Smooth muscle cell (in vitro differentiated cells): ENCODE measurements around the gene KAT2A. TPM values are rescaled to one million over a fixed set of nuclear protein-coding genes. Genes with fewer than 3 reads are reported as not detected.

Experiments used
- DNase-seq: peaks from one replicate; lab custom pipeline; 2025; ENCODE audit not compliant: unreplicated experiment; lab: John Stamatoyannopoulos, UW
- H2AFZ ChIP-seq: fragments of 200-600 bp; sonication (generic); 2 replicates; pipeline ENCODE4 v1.6.0; 2016; ENCODE audit warnings: antibody characterized with exemption, low read depth, mild to moderate bottlenecking
- H3F3A ChIP-seq: fragments of 200-600 bp; sonication (generic); 2 replicates; pipeline ENCODE4 v1.6.0; 2017; ENCODE audit warnings: antibody characterized with exemption, low read depth
- H3K27ac ChIP-seq: fragments of 200-600 bp; sonication (generic); 2 replicates; pipeline ENCODE4 v1.5.1; 2016; ENCODE audit warnings: low read depth, mild to moderate bottlenecking
- H3K27me3 ChIP-seq: fragments of 200-600 bp; sonication (generic); 2 replicates; pipeline ENCODE4 v1.6.1; 2016; ENCODE audit warnings: low read depth, mild to moderate bottlenecking
- H3K36me3 ChIP-seq: fragments of 200-600 bp; sonication (generic); 2 replicates; pipeline ENCODE4 v1.5.1; 2016; ENCODE audit warnings: low read depth
- H3K4me1 ChIP-seq: fragments of 200-600 bp; sonication (generic); 2 replicates; pipeline ENCODE4 v1.5.1; 2016; ENCODE audit warnings: low read depth
- H3K4me2 ChIP-seq: fragments of 200-600 bp; sonication (generic); 2 replicates; pipeline ENCODE4 v1.6.0; 2016; ENCODE audit warnings: mild to moderate bottlenecking
- H3K4me3 ChIP-seq: fragments of 200-600 bp; sonication (generic); 2 replicates; pipeline ENCODE4 v1.5.1; 2016; ENCODE audit warnings: mild to moderate bottlenecking
- H3K79me2 ChIP-seq: fragments of 200-600 bp; sonication (generic); 2 replicates; pipeline ENCODE4 v1.6.0; 2016; ENCODE audit warnings: low read depth, mild to moderate bottlenecking
- H3K9ac ChIP-seq: fragments of 200-600 bp; sonication (generic); 2 replicates; pipeline ENCODE4 v1.6.0; 2016; ENCODE audit warnings: low read depth
- H3K9me3 ChIP-seq: fragments of 200-600 bp; sonication (generic); replicated peaks from 2 replicates; pipeline ENCODE4 v1.5.1; 2016; ENCODE audit warnings: low read depth
- H4K20me1 ChIP-seq: fragments of 200-600 bp; sonication (generic); 2 replicates; pipeline ENCODE4 v1.6.0; 2016; ENCODE audit warnings: low read depth
- WGBS: methylation state at CpG from one replicate; pipeline ENCODE4 v1.1.7; 2016; ENCODE audit warnings: low lambda C conversion rate; 5-methylcytosine and 5-hydroxymethylcytosine counted together
- polyA plus RNA-seq: library from polyadenylated mRNA; unstranded; fragments of >200 nt; fragmentation: Nextera tagmentation; extraction: Ambion mirVana; gene quantifications from 2 replicates; pipeline ENCODE4 v1.2.1, GENCODE V29; 2016
- total RNA-seq: library from RNA; depleted of rRNA; stranded (reverse); fragments of >200 nt; gene quantifications from 2 replicates; pipeline ENCODE4 v1.2.3, GENCODE V29; 2014
- TF ChIP-seq, protein P1 (sequence below): fragments of 200-600 bp; sonication (generic); IDR thresholded peaks from 2 replicates; pipeline ENCODE4 v1.5.1; 2017; ENCODE audit warnings: borderline replicate concordance, mild to moderate bottlenecking, antibody characterized with exemption; ENCODE audit not compliant: insufficient read depth, poor library complexity, severe bottlenecking

KAT2A gene
- total and polyA plus RNA-seq, 2 experiments from 2014 or later, result 17.1 to 25.3 TPM

DNA sequence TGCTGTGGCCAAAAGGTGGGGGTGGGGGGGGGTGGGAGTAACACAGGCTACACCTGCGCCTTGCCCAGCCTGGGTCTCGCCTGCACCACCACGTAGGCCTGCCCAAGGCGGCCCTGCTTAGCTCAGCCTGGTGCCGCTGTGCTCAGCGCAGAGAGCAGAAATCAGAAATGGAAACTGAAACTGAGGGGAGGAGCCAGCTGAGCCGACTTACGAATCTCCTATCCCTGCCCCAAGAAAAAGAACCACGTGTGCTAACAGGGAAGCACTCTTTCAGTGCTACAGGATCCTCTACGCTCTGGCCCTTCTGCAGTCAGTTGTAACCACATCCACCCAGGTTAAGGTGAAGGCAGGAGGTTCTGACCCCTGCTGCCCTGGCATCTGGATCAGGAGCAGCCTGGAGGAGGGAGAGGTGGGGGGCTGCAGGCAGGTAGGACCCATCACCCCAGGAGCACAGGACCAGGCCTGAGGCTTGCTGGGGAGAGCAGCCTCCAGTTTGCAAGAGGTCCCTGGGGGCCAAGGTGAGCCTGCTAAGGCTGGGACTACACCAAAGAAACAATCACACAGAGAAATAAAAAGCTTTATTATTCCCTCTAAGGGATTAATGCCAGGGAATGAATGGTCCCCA, 8.5 kb downstream of the KAT2A start, which contains the start of gene DHX58:
Gene DHX58 (minus strand): TSS at position 163 of the 625 bp plus-strand sequence. CDS start 822 bp downstream, outside the sequence.
- Histone ChIP-seq H4K20me1 (no peaks in the 10 kb centered on the region), H3K4me3 (no peak within 1 kb of the TSS), H3K9ac (no peak within 1 kb of the TSS), H3K9me3 (no peaks in the 10 kb centered on the region), H3K27ac (no peak within 1 kb of the TSS), H3K27me3 (no peaks in the 10 kb centered on the region), H3K4me1 (no peaks in the 10 kb centered on the region), H3K4me2 (no peak within 1 kb of the TSS), H3K79me2 (no peaks in the 10 kb centered on the region), H2AFZ (no peak within 1 kb of the TSS), H3F3A (no peaks in the 10 kb centered on the region), H3K36me3 (no peaks in the 10 kb centered on the region)
- WGBS, result 70% methylated on average over 10 of the region's 10 CpGs
- DNase-seq, result no peak
- TF ChIP-seq, protein P1, sequence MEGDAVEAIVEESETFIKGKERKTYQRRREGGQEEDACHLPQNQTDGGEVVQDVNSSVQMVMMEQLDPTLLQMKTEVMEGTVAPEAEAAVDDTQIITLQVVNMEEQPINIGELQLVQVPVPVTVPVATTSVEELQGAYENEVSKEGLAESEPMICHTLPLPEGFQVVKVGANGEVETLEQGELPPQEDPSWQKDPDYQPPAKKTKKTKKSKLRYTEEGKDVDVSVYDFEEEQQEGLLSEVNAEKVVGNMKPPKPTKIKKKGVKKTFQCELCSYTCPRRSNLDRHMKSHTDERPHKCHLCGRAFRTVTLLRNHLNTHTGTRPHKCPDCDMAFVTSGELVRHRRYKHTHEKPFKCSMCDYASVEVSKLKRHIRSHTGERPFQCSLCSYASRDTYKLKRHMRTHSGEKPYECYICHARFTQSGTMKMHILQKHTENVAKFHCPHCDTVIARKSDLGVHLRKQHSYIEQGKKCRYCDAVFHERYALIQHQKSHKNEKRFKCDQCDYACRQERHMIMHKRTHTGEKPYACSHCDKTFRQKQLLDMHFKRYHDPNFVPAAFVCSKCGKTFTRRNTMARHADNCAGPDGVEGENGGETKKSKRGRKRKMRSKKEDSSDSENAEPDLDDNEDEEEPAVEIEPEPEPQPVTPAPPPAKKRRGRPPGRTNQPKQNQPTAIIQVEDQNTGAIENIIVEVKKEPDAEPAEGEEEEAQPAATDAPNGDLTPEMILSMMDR, result no peak

DNA sequence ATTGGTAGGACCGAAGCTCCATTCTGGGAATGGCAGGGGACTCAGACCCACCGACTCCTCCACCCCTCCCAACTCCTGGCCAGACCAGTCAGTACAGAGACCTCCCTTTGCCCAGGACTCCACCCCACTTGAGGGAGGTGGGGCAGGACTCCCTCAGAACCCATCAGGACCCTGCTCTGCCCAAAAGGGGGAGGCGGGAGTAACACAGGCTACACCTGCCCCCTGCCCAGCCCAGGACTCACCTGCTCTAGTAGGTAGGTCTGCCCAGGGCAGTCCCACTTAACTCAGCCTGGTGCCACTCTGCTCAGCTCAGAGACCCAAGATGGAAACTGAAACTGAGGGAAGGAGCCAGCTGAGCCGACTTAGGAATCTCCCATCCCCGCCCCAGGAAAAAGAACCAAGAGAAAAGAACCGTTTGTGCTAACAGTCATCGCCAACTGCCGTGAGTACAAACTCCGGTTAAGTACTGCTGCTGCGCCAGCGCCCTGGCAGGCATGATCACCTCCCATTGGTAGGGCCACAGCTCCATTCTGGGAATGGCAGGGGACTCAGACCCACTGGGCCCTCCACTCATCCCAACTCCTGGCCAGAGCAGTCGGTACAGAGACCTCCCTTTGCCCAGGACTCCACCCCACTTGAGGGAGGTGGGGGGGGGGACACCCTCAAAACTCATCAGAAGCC, 9.2 kb downstream of the KAT2A start:
- H3K79me2 ChIP-seq, result no peaks in the 10 kb centered on the region
- no peak overlapping the region for H3K4me2 ChIP-seq
- no peak overlapping the region for H2AFZ ChIP-seq
- H3K9ac ChIP-seq, result no peak overlapping the region
- no peaks in the 10 kb centered on the region for H4K20me1 ChIP-seq
- WGBS, result 83% methylated on average over 12 of the region's 12 CpGs
- no peaks in the 10 kb centered on the region for H3K36me3 ChIP-seq
- H3K4me3 ChIP-seq, result no peak overlapping the region
- DNase-seq, result no peak
- H3K27me3 ChIP-seq, result no peaks in the 10 kb centered on the region
- H3K27ac ChIP-seq, result no peak overlapping the region
- no peaks in the 10 kb centered on the region for H3K4me1 ChIP-seq
- TF ChIP-seq, protein P1, result no peak
- H3K9me3 ChIP-seq, result no peaks in the 10 kb centered on the region
- H3F3A ChIP-seq, result no peaks in the 10 kb centered on the region

DNA sequence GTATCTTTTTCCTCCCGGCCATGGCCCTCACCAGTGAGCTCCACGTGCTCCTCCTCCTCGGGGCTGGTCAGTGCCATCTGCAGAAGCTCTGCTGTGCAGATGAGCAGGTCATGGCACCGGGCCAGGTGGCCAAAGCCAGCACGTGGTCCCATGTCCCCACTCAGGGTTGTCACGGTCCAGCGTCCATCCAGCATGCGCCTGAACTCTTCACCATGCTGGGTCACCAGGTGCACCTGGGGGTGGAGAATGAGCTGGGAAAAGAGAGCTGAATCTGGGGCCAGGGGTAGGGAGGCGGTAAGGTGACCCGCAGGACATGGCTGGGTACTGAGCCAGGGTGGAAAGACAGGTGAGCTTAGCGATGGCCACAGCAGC, 9.9 kb downstream of the KAT2A start:
- 91% methylated on average over 11 of the region's 11 CpGs for WGBS
- Histone ChIP-seq H3K9me3 (no peaks in the 10 kb centered on the region), H3K27ac (no peak overlapping the region), H3K4me2 (no peak overlapping the region), H3K36me3 (no peaks in the 10 kb centered on the region), H3K4me1 (no peaks in the 10 kb centered on the region), H3F3A (no peaks in the 10 kb centered on the region), H3K9ac (no peak overlapping the region), H2AFZ (no peak overlapping the region), H3K4me3 (no peak overlapping the region), H3K79me2 (no peaks in the 10 kb centered on the region), H3K27me3 (no peaks in the 10 kb centered on the region), H4K20me1 (no peaks in the 10 kb centered on the region)
- no peak for DNase-seq
- TF ChIP-seq, protein P1, result no peak
